Lower leg skin (tissue), 4 donors: ENCODE results near the gene WIPF1. TPM values are rescaled to one million over a fixed set of nuclear protein-coding genes. Genes with fewer than 3 reads are reported as not detected.

ENCODE experiments used
- DNase-seq, 2 donors: peaks; one replicate each; pipeline ENCODE4 v3.0.0-alpha.2; 2019; ENCODE audit warnings: low spot score in 2 of 2
- H3K4me3 ChIP-seq: fragments of 200-600 bp; sonication (generic); 2 replicates; pipeline ENCODE4 v1.5.1; 2017; ENCODE audit warnings: mild to moderate bottlenecking, low read depth; ENCODE audit not compliant: poor library complexity, severe bottlenecking
- CTCF ChIP-seq, 3 donors: fragments of 450-650 bp; IDR thresholded peaks; one replicate each; pipeline ENCODE4 v1.5.1; 2016; ENCODE audit warnings: antibody characterized with exemption in 3 of 3, mild to moderate bottlenecking in 3 of 3, moderate library complexity in 2 of 3
- POLR2A ChIP-seq, 2 donors: fragments of 450-650 bp; IDR thresholded peaks; one replicate each; pipeline ENCODE4 v1.6.1; 2016 to 2017; ENCODE audit warnings: antibody characterized with exemption in 2 of 2, mild to moderate bottlenecking in 1 of 2, moderate library complexity in 1 of 2
- WGBS, 2 donors: methylation state at CpG; one replicate each; pipeline ENCODE4 v1.1.5; 2018; 5-methylcytosine and 5-hydroxymethylcytosine counted together
- intact Hi-C: fragments of 100-400 bp; cut with DNase I; formaldehyde crosslinking; loops from one replicate; pipeline ENCODE4 v1.15.0; 2023; ENCODE audit warnings: low total_unique reads
- total RNA-seq, 4 donors: library from RNA; depleted of rRNA; stranded (reverse); fragments of >200 nt; gene quantifications; one replicate each; pipeline ENCODE4 v1.1.0, GENCODE V29; 2016

WIPF1 gene
- total RNA-seq, 4 donors from 2014 or later: 5.0 to 12.4 (median 9.1) TPM

DNA sequence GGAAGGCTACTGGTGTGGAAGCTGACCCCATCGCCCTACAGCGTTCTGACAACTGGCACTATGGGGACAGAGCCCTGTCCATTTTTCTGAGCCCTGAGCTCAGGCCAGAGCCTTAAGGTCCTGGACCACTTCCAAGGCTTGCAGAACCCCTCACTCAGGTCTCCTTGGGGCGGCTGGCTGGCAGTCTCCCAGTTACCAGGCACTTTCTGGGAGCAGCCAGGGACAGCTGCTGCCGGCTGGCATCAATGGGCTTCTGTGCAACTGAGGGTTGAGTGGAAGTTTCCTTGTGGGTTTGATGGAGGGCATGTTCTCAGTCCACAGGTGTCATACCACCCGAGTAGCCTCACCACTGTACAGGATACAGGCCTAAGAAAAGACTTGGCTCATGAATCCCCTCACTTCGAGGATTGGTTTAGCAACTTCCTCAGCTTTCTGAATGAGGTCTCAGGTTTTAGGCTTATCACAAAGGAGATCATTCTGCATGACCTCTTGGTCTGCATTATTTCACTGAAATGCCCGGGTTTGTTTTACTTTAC, 27.4 kb upstream of the WIPF1 start:
- intact Hi-C loops: no loop called here
- H3K4me3 ChIP-seq: no peak overlapping the region
- TF ChIP-seq CTCF (IDR thresholded peaks at IDR 0.05) (no peak), POLR2A (IDR thresholded peaks at IDR 0.05) (no peak)
- DNase-seq: no peak
- 85 to 95% methylated on average over 5 to 7 of the region's 7 CpGs for WGBS, 2 donors

DNA sequence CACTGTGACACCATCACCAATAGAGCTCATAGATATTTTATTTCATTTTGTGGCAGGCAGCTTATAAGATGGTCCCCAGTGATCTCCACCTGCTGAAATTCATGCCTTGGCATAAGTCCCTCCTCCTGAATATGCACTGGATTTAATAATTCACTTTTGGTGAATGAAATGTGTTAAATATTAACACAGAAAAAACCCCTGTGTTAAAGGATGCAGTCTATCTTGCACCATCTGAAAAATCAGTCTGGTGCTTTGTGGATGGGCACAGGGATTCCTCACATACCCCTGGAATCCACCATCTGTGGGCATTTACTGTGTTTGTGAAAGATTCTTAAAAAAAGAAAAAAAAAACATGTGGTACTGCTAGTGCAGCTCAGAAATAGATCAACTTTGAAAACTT, 26.1 kb upstream of the WIPF1 start:
- TF ChIP-seq CTCF (IDR thresholded peaks at IDR 0.05) (no peak), POLR2A (IDR thresholded peaks at IDR 0.05) (no peak)
- DNase-seq: no peak
- no peak overlapping the region for H3K4me3 ChIP-seq
- intact Hi-C loops: no loop called here

GRCh38 chr2:174623106-174623637, 25.6 kb upstream of the WIPF1 start:
- DNase-seq: no peak
- TF ChIP-seq CTCF (IDR thresholded peaks at IDR 0.05) (no peak), POLR2A (IDR thresholded peaks at IDR 0.05) (no peak)
- intact Hi-C loops: no loop called here
- H3K4me3 ChIP-seq: no peak overlapping the region
- WGBS, 2 donors: 76 to 81% methylated on average over 2 of the region's 2 CpGs

DNA sequence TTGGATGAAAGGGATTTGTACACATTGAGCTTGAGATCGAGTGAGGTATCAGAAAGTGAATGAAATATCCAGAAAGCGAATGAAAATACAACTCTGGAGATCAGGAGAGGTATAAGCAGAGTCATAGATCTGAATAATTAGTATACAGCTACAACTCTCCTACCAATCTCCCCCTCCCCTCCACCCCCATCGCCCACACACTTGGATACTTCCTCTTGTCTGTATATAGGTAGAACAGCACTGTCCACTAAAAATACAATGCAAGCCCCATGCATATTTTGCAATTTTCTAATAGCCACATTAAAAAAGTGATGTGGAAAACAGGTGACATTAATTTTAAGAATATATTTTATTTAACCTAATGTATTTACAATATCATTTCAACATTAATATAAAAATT, 23.7 kb upstream of the WIPF1 start:
- no peak for DNase-seq
- WGBS, 2 donors: 93 to 95% methylated on average over 3 of the region's 3 CpGs
- H3K4me3 ChIP-seq: no peak overlapping the region
- intact Hi-C loops: no loop called here
- no peak for TF ChIP-seq POLR2A (IDR thresholded peaks at IDR 0.05)
- no peak for TF ChIP-seq CTCF (IDR thresholded peaks at IDR 0.05)

DNA sequence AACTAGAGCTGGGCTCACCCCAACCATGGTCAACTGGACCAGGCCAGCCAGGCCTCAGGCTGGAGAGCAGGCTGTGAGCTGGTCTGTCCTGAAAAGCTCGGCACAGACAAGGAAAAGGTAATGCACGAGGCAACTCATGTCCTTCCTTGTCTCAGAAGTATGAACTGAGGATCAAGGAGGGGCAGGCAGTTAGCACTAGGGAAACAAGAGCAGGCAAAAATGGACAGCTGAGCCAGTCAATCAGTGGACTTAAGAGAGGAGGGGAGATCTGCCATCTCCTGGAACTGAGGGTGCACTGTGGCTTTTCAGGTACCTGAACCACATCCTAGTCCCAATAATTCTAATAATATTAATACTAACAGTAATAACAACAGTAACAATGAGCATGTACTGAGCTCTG, 20.6 kb upstream of the WIPF1 start:
- H3K4me3 ChIP-seq: no peak overlapping the region
- TF ChIP-seq POLR2A (IDR thresholded peaks at IDR 0.05): no peak
- TF ChIP-seq CTCF (IDR thresholded peaks at IDR 0.05): no peak
- WGBS, 2 donors: 79 to 90% methylated on average over 2 of the region's 2 CpGs
- DNase-seq: no peak
- intact Hi-C loops: no loop called here

DNA sequence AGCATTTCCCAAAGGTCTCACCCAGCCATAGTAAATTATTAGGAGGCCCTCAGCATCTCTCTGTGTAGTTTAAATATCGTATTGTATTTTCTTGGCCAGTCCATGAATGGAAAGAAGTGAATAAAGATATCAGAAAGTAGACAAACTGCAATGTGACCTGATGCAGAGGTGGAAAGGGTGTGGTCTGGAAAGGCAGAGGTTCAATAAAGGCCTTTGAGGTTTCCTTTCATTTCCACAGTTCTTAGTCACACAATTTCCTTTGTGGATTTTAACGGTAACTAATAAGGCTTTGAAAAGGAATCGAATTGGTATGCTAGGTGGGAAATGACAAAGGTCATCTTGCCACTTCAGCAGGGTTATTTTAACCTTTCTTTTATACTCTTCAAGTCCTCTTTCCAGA, 20.1 kb upstream of the WIPF1 start:
- H3K4me3 ChIP-seq: no peak overlapping the region
- no peak for DNase-seq
- intact Hi-C loops: no loop called here
- TF ChIP-seq CTCF (IDR thresholded peaks at IDR 0.05): no peak
- TF ChIP-seq POLR2A (IDR thresholded peaks at IDR 0.05): no peak
- WGBS, 2 donors: 64 to 65% methylated on average over 3 of the region's 3 CpGs
